Mucosa of rectum (tissue), 2 donors: ENCODE data around the gene TNS4.

Source experiments
- H3K27ac ChIP-seq, 2 donors: one replicate each; pipeline ENCODE4 v1.7.0; 2013; ENCODE audit warnings: inconsistent platforms in 2 of 2, low read depth in 2 of 2, low read length in 2 of 2
- H3K27me3 ChIP-seq, 2 donors: one replicate each; pipeline ENCODE4 v1.7.0; 2013; ENCODE audit warnings: low read length in 2 of 2; ENCODE audit not compliant: control insufficient read depth in 2 of 2, insufficient read depth in 2 of 2
- H3K36me3 ChIP-seq, 2 donors: one replicate each; pipeline ENCODE4 v1.7.0; 2013; ENCODE audit warnings: low read length in 2 of 2; ENCODE audit not compliant: control insufficient read depth in 2 of 2, insufficient read depth in 2 of 2
- H3K4me1 ChIP-seq, 2 donors: one replicate each; pipeline ENCODE4 v1.7.0; 2013; ENCODE audit warnings: low read length in 2 of 2, mild to moderate bottlenecking in 1 of 2; ENCODE audit not compliant: control insufficient read depth in 2 of 2, insufficient read depth in 2 of 2
- H3K4me3 ChIP-seq, 2 donors: one replicate each; pipeline ENCODE4 v1.7.0; 2013; ENCODE audit warnings: low read length in 2 of 2
- H3K9ac ChIP-seq, 2 donors: one replicate each; pipeline ENCODE4 v1.7.0; 2013; ENCODE audit warnings: low read length in 2 of 2, low read depth in 1 of 2, mild to moderate bottlenecking in 1 of 2
- H3K9me3 ChIP-seq, 2 donors: one replicate each; pipeline ENCODE4 v1.7.0; 2013; ENCODE audit warnings: low read length in 2 of 2; ENCODE audit not compliant: control insufficient read depth in 2 of 2
- donor health status: healthy.
- donor health status: Normal muscosa, but diverticular disease.

The TNS4 gene

DNA sequence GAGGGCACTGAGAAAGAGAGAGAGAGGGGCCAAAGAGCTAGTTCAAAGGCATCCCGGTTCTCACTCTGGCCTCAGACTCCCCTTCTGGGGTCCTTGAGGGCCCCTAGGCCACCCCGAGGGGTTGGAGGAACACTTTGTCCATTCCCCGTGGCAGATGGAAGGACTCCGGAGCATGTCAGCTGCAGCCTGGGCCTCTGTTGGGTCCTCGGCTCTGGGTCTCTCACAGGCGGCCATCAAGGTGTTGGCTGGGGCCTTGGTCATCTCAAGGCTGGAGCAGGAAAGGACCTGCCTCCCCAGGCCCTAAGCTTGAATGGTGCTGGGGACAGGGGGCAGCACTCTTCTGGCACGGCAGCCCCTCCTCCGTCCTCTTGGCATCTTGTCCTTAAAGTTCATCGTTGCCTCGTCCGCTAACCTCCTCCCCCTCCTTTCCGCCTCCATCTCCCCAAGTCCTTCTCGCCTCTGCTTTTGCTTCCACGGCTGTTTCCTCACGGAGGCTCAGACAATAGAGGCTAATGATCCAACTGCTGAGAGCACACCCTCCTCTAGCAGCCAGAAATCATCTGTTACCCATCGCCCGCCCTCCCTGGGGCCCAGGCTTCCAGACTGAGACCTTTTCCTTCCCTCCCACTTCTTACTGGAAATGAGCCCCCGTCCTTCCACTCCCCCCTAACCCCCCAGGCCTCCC lies 40.6 kb upstream of the TNS4 start:
- Histone ChIP-seq H3K4me3 (no peak overlapping the region), H3K9ac (peak overlapping the region in 1 of 2 donors; percentile 26), H3K4me1 (peaks cover 13 to 15% of the 10 kb centered on the region in 2 donors)

DNA sequence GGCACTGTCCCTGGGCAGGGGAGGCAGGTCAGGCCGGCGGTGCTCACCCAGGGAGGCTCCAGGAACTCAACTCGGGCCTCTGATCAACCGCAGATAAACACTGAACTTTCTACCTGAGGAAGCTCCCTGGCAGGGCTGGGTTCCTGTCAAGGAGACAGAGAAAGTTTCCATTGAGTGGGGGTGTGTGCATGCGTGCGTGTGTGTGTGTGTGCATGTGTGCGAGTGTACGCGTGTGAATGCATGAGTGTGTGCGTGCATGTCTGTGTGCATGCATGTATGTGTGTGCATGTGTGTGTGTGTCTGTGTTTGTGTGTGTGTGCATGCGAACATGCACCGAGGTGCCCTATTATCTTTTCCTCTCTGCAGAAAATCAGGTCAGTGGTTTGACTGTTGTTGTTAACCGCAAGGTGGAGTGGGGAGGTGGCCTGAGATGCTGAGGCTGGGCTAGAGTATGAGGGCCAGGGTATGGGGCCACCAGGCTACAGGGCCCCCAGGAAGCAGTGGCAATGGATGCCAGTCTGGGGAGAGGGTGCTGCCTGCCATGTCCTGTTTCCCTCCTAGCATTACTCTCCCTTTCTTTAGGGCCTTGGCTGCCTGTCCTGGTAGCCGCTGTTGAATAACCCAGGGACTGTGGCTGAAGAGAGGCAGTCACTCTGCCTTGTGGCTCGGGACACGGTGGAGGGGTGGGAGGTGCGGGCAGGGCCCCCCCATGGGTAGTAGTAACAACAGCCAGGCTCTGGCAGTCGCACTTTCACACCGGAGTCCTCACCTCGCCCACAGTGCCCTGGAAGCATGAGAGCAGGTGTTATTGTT lies 39.8 kb upstream of the TNS4 start:
- Histone ChIP-seq H3K4me3 (no peak overlapping the region), H3K27me3 (no peaks in the 10 kb centered on the region), H3K9me3 (no peaks in the 10 kb centered on the region), H3K4me1 (peaks cover 13 to 19% of the 10 kb centered on the region in 2 donors), H3K27ac (peak overlapping the region; percentile 77), H3K36me3 (no peaks in the 10 kb centered on the region), H3K9ac (peak overlapping the region in 1 of 2 donors; percentile 26)

More for the DNA sequence above, 40.6 kb upstream of the TNS4 start:
- H3K9me3 ChIP-seq = no peaks in the 10 kb centered on the region
- H3K36me3 ChIP-seq = no peaks in the 10 kb centered on the region
- H3K27me3 ChIP-seq = no peaks in the 10 kb centered on the region
- peak overlapping the region; percentile 77 for H3K27ac ChIP-seq

DNA sequence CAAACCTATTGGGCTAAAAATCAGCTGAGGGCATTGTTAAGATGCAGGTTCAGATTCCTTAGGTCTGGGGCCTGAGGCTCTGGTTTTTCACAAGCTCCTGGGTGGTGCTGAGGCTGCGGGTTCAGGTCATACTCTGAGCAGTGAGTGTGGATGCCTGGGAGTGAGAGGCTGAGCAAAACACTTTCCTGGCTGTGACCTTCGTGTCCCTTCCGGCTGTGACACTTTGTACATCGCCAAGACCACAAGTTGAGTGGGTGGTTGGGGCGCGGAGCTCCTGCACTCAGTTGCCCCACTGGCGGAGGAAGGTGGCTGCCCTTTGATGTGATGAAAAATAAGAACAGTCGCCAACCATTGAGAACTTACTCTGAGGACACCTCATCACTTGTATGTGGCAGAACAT lies 39.0 kb upstream of the TNS4 start:
- Histone ChIP-seq H3K36me3 (no peaks in the 10 kb centered on the region), H3K9ac (no peak overlapping the region), H3K27ac (peak overlapping the region in 1 of 2 donors; percentile 77), H3K4me1 (peaks cover 13 to 19% of the 10 kb centered on the region in 2 donors), H3K27me3 (no peaks in the 10 kb centered on the region), H3K9me3 (no peaks in the 10 kb centered on the region), H3K4me3 (no peak overlapping the region)

DNA sequence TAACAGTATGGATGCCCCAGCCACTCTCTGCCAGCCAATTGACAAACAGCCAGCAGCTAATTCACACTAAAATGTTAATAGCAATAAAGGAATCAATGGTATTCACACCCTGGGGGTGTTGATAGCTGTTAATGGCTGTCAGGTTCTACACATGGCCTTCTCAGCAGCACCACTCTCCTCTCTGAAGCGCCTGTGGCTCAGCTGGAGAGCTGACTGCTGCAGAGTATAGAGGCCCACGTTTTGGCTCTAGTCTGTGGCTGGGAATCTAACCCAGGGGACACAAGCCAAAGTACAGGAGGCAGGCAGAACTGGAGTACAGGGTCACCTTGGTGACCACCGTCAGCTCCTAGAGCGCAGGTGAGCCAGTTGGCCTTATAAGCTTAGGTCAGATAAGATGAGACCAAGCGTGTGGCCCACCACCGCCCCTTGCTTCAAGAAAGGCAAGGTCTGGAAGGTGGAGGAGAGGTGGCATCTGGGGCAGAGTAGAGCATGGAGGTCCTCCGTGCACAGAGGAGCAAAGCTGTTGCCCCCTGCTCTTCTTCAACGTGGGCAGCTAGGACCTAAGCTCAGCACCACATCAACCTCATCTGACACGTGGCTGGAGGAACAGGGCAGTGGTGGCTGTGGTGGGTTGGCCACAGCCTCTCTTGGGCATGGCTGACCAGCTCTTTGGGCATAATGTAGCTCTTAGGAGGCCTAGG lies 38.4 kb upstream of the TNS4 start:
- Histone ChIP-seq H3K4me3 (no peak overlapping the region), H3K9ac (no peak overlapping the region), H3K27ac (no peak overlapping the region), H3K4me1 (peaks cover 13 to 19% of the 10 kb centered on the region in 2 donors), H3K36me3 (no peaks in the 10 kb centered on the region), H3K27me3 (no peaks in the 10 kb centered on the region), H3K9me3 (no peaks in the 10 kb centered on the region)

DNA sequence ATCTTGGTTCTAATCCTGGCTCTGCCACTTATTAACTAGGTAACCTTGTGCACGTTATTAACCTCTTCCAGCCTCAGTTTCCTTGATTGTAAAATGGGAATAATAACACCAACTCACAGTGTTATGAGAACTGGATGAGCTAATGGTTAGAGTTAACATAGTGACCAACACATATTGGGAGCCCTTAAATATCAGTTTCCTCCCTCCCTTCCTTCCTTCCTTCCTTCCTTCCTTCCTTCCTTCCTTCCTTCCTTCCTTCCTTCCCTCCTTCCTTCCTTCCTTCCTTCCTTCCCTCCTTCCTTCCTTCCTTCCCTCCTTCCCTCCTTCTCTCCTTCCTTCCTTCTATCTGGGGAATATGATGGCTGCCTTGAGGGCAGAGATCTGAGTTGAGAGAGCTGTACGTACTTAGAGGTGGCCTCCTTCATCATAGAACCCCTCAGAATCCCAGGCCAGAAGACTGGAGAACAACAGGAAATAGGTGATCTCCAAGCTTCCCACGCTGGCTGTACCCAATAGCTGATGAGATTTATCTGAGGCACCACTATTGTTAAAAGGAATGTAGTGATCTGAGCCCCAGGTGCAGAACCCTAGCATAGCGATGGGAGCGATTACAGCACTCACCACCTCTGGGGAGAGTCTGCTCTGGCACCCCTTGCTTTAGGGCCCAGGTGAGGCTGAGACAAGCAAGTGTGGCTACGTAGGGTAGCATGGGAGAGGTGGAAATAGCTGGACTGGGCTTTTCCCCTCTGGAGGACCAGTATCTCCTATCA lies 37.7 kb upstream of the TNS4 start:
- no peaks in the 10 kb centered on the region for H3K27me3 ChIP-seq
- no peaks in the 10 kb centered on the region for H3K9me3 ChIP-seq
- H3K4me3 ChIP-seq = no peak overlapping the region
- H3K36me3 ChIP-seq = no peaks in the 10 kb centered on the region
- no peak overlapping the region for H3K9ac ChIP-seq
- H3K27ac ChIP-seq = peak overlapping the region in 1 of 2 donors; percentile 7
- peaks cover 13 to 19% of the 10 kb centered on the region in 2 donors for H3K4me1 ChIP-seq

DNA sequence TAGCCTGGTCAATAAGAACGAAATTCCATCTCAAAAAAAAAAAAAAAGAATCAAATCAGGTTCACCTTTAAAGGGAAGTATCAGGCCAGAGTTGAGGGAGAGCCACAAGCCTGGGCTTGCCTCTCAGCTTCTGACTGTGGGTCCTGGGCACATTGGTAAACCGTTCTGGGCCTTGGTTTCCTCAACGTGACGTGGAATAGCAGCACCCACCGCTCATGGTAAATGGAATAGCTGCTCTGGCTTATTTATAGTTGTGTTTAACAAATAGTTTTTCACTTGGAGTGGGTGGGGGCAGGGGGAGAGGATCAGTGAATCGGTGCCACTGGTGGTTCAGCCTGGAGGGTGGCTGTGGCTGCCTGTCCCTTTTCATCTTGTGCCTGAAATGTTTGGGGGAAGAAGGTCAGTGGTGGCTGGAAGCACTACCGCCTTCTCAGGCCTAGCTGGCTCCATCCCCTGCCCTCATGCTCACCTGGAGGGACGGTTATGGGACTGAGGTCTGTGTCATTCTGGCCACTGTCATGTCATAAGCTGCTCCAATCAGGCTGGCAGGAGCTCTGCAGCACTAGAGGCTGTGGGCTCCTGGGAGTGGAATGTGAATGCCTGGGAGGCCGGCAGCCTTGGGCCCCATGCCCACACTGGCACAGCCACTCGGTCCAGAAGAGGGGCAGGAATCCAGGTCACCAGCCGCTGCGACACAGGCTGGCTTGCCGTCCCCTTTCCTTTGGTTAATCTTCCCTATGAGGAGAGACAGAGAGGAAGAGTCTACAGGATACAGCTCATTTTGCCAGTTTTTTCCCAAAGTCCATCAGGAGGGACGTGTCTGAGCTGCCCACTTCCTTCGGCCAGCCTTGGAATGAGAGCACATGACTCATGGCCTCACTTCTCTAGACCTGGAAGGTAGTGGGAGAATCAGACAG lies 36.9 kb upstream of the TNS4 start:
- Histone ChIP-seq H3K4me3 (no peak overlapping the region), H3K4me1 (peaks cover 17 to 25% of the 10 kb centered on the region in 2 donors), H3K9me3 (no peaks in the 10 kb centered on the region), H3K27ac (peak overlapping the region in 1 of 2 donors; percentile 7), H3K27me3 (no peaks in the 10 kb centered on the region), H3K9ac (no peak overlapping the region), H3K36me3 (no peaks in the 10 kb centered on the region)

DNA sequence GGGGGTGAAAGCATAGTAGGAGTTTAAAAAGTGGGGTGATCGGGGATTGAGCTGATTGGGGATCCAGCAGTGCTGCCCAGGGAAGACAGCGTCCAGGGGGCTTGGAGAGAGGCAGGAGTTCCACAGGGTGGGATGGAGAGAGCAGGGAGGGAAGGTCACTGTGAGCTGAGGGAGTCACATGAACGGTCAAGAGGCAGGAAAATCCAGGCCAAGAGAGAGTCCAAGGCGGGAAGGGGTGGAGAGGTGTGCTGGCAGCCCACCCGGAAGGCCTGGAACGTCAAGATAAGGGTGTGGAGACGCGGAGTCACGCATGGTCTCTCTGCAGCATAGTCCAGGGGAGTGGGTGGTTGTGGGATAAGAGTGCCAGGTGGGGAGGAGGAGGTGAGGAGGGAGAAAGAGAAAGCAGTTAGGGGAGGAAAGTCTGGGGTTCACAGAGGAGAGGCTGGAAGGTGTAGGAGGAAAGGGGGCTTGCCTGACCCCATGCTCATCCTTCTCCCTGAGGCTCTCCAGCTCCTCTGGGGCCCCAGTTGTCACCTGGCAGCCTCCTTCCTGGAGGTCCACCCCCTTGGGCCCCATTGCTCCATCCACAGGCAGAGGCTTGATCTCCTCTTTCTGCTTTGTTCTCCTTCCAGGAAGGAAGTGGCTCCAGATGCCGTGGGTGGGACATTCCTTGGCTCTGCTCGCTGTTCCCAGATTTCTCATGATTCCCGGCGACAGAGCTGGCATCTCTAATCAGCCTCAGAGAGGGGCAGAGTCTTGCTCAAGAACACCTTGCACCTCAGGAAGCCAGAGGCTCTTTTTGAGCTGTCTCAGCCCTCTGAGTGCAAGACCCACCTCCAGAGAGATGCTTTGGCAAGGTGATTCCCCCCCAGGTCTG lies 35.1 kb upstream of the TNS4 start:
- Histone ChIP-seq H3K9me3 (no peaks in the 10 kb centered on the region), H3K27me3 (no peaks in the 10 kb centered on the region), H3K36me3 (no peaks in the 10 kb centered on the region), H3K4me1 (peaks cover 17 to 26% of the 10 kb centered on the region in 2 donors), H3K9ac (no peak overlapping the region), H3K27ac (peak overlapping the region; percentile 25 to 32), H3K4me3 (no peak overlapping the region)

DNA sequence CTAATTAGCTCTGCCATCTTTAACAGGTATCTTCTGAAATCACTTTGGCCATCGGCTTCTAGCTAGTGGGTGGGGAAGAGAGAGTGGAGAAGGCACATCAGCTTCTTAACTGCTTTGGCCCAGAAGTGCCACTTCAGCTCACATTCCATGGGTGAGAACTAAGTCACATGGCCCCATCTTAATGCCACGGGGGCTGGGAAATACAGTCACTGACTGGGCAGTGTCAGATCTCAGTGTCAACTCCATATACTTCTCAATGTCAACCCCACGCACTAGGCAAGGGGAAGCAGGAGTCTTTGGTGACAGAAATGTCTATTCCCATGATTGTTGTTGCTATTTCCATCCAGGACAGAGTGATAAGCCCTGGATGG lies 34.5 kb upstream of the TNS4 start:
- Histone ChIP-seq H3K27me3 (no peaks in the 10 kb centered on the region), H3K27ac (peak overlapping the region; percentile 25 to 32), H3K9me3 (no peaks in the 10 kb centered on the region), H3K9ac (no peak overlapping the region), H3K4me3 (no peak overlapping the region), H3K36me3 (no peaks in the 10 kb centered on the region), H3K4me1 (peaks cover 17 to 21% of the 10 kb centered on the region in 2 donors)
